Breast epithelium (tissue), 4 donors: ENCODE measurements around the gene CABLES1. TPM values are rescaled to one million over a fixed set of nuclear protein-coding genes. Genes with fewer than 3 reads are reported as not detected.
"Not testable (repeated sequence)": the region's sequence is repeated elsewhere in the genome, so short reads cannot be mapped to it uniquely, and the experiment has no call there.

Experiments
- DNase-seq, 2 donors: peaks; one replicate each; pipeline ENCODE4 v3.0.0-alpha.2; 2019; ENCODE audit warnings: low spot score in 2 of 2
- H3K27ac ChIP-seq, 2 donors: fragments of 200-600 bp; sonication (generic) in 1 of 2; one replicate each; pipeline ENCODE4 v1.5.1; 2016 to 2019; ENCODE audit warnings: mild to moderate bottlenecking in 1 of 2
- H3K27me3 ChIP-seq, 2 donors: fragments of 200-600 bp; sonication (generic) in 1 of 2; one replicate each; pipeline versions ENCODE4 v1.5.1 to v1.6.0; 2017 to 2019; ENCODE audit warnings: control low read depth in 1 of 2, mild to moderate bottlenecking in 1 of 2
- H3K36me3 ChIP-seq: fragments of 200-600 bp; one replicate; pipeline ENCODE4 v1.5.1; 2019
- H3K4me1 ChIP-seq, 2 donors: fragments of 200-600 bp; sonication (generic); one replicate each; pipeline ENCODE4 v1.5.1; 2016 to 2019; ENCODE audit warnings: control low read depth in 1 of 2
- H3K4me3 ChIP-seq, 3 donors: fragments of 200-600 bp; sonication (generic); 1 replicate in 2 of 3; 2 replicates in 1 of 3; pipeline ENCODE4 v1.5.1; 2016 to 2019; ENCODE audit warnings: mild to moderate bottlenecking in 3 of 3, moderate library complexity in 2 of 3
- H3K9me3 ChIP-seq, 2 donors: fragments of 200-600 bp; sonication (generic) in 1 of 2; one replicate each; pipeline ENCODE4 v1.5.1; 2016 to 2019; ENCODE audit warnings: control low read depth in 1 of 2
- CTCF ChIP-seq, 3 donors: fragments of 450-650 bp; IDR thresholded peaks; one replicate each; pipeline ENCODE4 v1.5.1; 2016 to 2017; ENCODE audit warnings: antibody characterized with exemption in 3 of 3, mild to moderate bottlenecking in 3 of 3, moderate library complexity in 3 of 3
- POLR2A ChIP-seq: fragments of 450-650 bp; IDR thresholded peaks from one replicate; pipeline ENCODE4 v1.6.1; 2016; ENCODE audit warnings: antibody characterized with exemption, mild to moderate bottlenecking, moderate library complexity
- POLR2AphosphoS5 ChIP-seq, 3 donors: sonication (generic); formaldehyde crosslinking; IDR thresholded peaks; one replicate each; pipeline ENCODE4 v1.6.1; 2017; ENCODE audit warnings: antibody characterized with exemption in 3 of 3
- intact Hi-C: fragments of 100-400 bp; cut with DNase I; formaldehyde crosslinking; loops from one replicate; pipeline ENCODE4 v1.15.1; 2023; ENCODE audit warnings: low total_unique reads
- total RNA-seq, 3 donors: library from RNA; depleted of rRNA; stranded (reverse); fragments of >200 nt; gene quantifications; one replicate each; pipeline ENCODE4 v1.1.0, GENCODE V29; 2016

The CABLES1 gene
- total RNA-seq, 3 donors from 2014 or later = 18.1 to 28.7 (median 22.3) TPM

- TF ChIP-seq POLR2A (no peak), CTCF (IDR thresholded peaks at IDR 0.05) (no peak), POLR2AphosphoS5 (IDR thresholded peaks at IDR 0.05) (no peak)
- no peaks in the 10 kb centered on the region for H3K4me1 ChIP-seq
- H3K9me3 ChIP-seq = no peaks in the 10 kb centered on the region
- intact Hi-C loops = no loop called here
- no peak overlapping the region for H3K4me3 ChIP-seq
- no peak for DNase-seq
- no peak overlapping the region for H3K27ac ChIP-seq
- H3K27me3 ChIP-seq = no peaks in the 10 kb centered on the region
- no peaks in the 10 kb centered on the region for H3K36me3 ChIP-seq
Observed at GRCh38 chr18:23093772-23094171, 41.5 kb upstream of the CABLES1 start.

- Histone ChIP-seq H3K4me3 (no peak overlapping the region), H3K9me3 (no peaks in the 10 kb centered on the region), H3K36me3 (no peaks in the 10 kb centered on the region), H3K4me1 (no peaks in the 10 kb centered on the region), H3K27ac (no peak overlapping the region), H3K27me3 (no peaks in the 10 kb centered on the region)
- TF ChIP-seq POLR2AphosphoS5 (IDR thresholded peaks at IDR 0.05) (no peak), CTCF (IDR thresholded peaks at IDR 0.05) (no peak), POLR2A (no peak)
- DNase-seq = no peak
- intact Hi-C loops = no loop called here
Observed at GRCh38 chr18:23094411-23095190, 40.7 kb upstream of the CABLES1 start.

GRCh38 chr18:23095463-23095862 lies 39.8 kb upstream of the CABLES1 start:
- Histone ChIP-seq H3K27me3 (no peaks in the 10 kb centered on the region), H3K4me3 (no peak overlapping the region), H3K27ac (no peak overlapping the region), H3K9me3 (no peaks in the 10 kb centered on the region), H3K36me3 (no peaks in the 10 kb centered on the region), H3K4me1 (no peaks in the 10 kb centered on the region)
- intact Hi-C loops = no loop called here
- no peak for DNase-seq
- no peak for TF ChIP-seq CTCF (IDR thresholded peaks at IDR 0.05)

- intact Hi-C loops, DNase-seq, H3K4me3 ChIP-seq: not testable (repeated sequence)
Observed at GRCh38 chr18:23097016-23097415, 38.3 kb upstream of the CABLES1 start.

GRCh38 chr18:23099621-23100020 lies 35.7 kb upstream of the CABLES1 start:
- Histone ChIP-seq H3K4me3 (no peak overlapping the region), H3K27me3 (no peaks in the 10 kb centered on the region), H3K36me3 (no peaks in the 10 kb centered on the region), H3K4me1 (no peaks in the 10 kb centered on the region), H3K9me3 (no peaks in the 10 kb centered on the region), H3K27ac (peak overlapping the region; percentile 55 to 61)
- intact Hi-C loops = no loop called here
- no peak for TF ChIP-seq CTCF (IDR thresholded peaks at IDR 0.05)
- no peak for TF ChIP-seq POLR2A
- TF ChIP-seq POLR2AphosphoS5 (IDR thresholded peaks at IDR 0.05) = no peak
- DNase-seq = peak; percentile 62 to 80

More at GRCh38 chr18:23097016-23097415, 38.3 kb upstream of the CABLES1 start:
- not testable (repeated sequence) for H3K36me3 ChIP-seq, H3K27me3 ChIP-seq, H3K27ac ChIP-seq, H3K9me3 ChIP-seq, H3K4me1 ChIP-seq
